HG02588 (cell line): ENCODE results near the gene LIMS2.

Source experiments
- ATAC-seq: cut with Tn5 transposase; IDR thresholded peaks from one replicate; pipeline ENCODE4 v1.9.1; 2021; ENCODE audit warnings: mild to moderate bottlenecking, moderate library complexity; ENCODE audit not compliant: unreplicated experiment

The LIMS2 gene

DNA sequence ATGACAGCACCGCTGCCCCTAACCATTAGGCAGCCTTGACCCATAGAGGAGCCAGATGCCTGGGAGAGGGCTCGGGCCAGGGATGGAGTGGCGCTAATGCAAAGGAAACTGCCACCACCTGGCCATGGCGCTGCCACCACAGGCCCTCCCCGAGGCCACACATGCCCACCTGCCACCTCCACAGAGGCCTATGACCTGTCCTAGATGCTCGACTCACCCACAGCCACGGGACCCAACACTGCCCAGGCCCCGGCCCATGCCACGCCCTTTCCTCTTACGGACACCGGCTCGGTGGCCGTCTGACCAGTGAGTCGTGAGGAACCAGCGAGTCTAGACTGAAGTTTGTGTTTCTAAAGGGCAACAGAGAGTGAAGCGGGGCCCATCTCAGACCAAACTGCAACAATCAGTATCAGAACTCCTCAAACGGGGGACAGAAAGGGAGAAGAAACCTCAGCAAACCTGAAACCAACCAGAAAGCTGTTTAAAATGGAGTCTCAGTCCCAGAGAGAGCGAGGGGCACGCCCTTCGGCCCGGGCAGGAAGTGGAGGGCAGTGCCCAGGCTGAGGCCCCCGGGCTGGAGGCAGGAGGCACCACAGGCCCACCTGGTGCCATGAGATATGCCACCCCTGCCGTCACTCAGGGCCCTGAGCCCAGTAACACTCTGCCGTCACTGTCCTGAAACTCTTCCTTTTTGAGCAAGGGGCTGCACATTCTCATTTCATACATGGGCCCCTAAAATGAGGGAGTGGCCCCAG, 28.7 kb downstream of the LIMS2 start:
- no peak for ATAC-seq

- no peak for ATAC-seq
Observed at GRCh38 chr2:127645395-127646291, 29.7 kb downstream of the LIMS2 start, which contains the start of gene GPR17. GPR17 (plus strand) TSS chr2:127646153; CDS start chr2:127650736, 4,583 bp downstream.

- no peak for ATAC-seq
Observed at GRCh38 chr2:127645026-127645394, 30.3 kb downstream of the LIMS2 start.

DNA sequence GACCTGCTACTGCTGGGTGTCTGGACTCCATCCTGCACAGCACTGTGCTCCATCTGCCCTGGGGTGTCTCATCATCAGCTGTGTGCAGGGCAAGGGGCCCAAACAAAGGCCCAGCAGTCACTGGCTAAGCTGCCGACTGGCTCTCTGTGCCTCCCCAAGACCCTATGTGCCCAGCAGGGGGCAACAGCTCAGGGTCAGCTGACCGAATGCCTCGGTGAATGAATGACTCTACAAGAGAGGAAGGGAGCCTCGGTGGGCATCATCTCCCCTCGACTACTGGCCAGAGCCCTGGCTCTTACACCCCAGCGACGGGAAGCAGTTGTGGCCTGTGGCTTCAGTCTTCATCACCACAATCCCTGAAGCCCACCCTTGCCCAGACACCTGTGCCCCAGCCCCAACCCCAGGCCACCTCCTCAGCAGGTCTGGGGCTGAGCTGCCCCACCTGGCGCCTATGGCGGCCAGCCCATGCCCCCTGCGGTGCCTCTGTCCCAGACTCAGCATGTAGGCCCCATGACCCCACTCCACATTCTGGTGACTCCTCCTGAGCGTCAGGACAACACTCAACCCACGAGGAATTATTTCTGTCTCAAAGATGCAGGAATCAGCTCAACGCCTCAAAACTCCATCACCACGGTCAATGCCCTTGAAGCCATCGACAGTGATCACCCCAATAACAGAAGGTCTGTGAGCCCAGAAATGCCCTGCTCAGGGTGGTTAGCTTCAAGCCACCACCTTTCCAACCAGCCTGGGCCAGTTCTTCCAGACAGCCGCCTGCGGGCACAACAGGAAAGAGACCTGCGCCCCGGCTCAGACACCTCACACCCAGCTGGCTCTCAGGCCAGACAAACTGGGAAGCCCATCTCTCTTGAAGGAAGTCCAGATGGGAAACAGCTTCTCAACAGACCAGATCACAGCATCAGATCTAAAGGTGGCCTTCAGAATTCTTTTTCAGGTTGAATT, 31.0 kb downstream of the LIMS2 start:
- no peak for ATAC-seq

DNA sequence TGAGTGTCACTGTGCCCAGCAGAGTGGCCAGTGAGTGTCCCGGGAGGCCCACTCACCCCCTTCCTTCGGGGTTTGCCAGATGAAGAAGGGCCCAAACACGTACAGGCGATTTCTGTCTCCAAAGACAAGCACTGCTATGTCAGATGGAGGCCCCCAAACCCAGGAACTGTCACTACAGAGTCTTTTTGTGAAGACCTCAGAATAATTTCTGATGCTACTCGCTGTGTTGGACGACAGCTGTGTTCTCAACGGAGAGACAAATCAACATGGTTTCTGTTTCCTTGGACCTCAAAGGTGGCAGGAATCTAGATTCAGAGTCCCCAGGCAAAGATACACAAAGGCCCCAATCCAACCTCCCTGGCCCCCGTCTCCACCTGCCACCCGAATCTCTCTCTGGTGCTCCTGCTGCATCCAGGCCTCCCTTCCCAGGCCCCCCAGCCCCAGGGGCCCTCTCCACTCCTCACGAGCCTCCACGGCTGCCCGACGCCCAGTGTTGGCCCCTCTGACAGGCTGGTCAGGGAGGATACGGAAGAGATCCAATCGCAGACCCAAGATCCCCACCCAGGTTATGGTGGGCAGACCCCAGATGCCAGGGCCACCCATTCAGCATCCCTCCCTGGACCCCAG, 31.8 kb downstream of the LIMS2 start:
- ATAC-seq: no peak

GRCh38 chr2:127642706-127643438, 32.5 kb downstream of the LIMS2 start:
- no peak for ATAC-seq

DNA sequence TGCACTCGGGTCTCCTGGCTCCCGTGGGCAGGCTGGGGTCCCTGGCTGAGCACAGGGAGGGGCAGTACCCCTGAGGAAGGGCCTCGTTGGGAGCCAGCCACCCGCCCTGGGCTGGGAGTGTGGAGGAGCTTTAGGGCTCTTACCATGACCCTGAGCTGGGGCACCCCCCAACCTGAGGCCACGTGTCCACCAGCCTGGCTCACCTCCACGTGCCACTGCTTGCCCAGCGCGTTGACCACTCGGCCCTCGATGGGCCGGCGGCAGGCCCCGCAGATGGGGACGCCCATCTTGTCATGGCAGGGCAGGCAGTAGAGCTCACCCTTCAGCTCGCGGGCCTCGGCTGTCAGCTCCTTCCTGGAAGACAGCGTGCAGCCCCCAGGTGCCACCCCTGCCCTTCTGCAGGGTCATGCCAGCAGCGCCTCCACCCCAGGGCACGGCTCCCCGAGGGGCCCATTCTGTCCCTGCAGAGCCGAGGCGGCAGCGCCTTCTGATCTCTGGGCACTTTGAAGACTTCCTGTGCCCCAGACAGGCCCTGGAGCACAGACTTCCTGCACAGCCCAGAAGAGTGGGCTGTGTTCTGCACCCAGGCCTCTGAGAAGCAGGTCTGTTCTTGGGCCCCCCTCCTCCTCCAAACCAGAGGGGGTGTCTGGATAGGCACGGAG, 33.4 kb downstream of the LIMS2 start:
- ATAC-seq: no peak

GRCh38 chr2:127641133-127641532, 34.2 kb downstream of the LIMS2 start:
- no peak for ATAC-seq

GRCh38 chr2:127640082-127641072, 35.0 kb downstream of the LIMS2 start:
- no peak for ATAC-seq

DNA sequence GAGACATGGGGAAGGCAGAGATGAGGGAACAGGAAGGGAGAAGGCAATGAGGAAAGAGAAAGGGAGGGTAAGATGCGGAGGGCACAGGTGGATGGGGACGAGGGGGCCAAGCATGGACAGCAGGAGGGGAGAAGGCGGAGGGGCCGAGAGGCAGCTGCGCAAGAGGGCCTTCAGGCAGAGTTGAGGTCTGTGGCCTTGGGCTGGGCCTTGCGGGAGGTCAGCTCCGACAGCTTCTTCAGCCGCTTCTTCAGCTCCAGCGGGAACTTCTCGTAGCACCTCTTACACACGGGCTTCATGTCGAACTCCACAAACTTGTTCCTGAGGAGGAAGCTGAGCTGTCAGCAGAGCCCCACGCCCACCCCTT, 36.2 kb downstream of the LIMS2 start:
- no peak for ATAC-seq

- no peak for ATAC-seq
Observed at GRCh38 chr2:127638361-127639110, 36.8 kb downstream of the LIMS2 start.

DNA sequence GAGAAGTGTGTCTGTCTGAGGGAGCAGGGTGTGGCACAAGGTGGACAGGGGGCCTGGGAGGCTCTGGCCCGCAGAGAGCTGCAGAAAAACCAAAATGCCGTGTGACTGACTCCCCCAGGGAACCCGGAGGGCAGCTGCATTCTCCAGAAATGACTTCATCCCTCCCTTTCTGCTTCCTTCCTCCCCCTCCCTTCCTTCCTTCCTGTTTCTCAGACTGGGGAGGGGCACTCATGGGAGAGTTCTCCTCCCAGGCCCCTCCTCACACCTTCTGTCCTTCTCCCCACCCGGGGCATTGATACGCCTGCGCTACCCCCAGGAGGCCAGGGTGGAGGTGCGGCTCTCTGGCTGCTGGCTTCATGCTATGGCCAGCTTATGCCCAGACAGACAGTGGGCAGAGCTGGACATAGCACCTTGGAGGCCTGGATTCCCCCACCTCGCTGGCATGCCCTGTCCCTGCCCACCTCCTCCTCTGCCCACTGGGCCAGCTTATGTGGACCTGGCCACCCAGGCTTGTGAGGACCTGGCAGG, 37.5 kb downstream of the LIMS2 start:
- no peak for ATAC-seq

DNA sequence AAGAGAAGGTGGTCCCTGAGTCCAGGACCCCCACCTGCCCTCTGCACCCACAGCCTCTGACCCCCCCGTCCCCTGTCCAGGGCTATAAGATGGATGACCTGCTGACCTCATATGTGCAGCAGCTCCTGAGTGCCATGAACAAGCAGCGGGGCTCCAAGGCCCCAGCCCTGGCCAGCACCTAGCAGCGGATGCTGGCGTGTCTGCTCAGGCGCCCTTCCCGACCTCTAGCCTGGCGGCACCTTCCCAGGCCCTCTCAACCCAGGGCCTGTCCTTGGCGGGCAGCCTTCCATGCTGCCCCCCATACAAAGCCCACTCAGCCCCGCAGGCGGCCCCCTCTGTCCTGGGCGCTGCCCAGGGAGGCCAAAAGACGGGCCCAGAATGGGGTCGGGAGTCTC, 38.1 kb downstream of the LIMS2 start:
- no peak for ATAC-seq

DNA sequence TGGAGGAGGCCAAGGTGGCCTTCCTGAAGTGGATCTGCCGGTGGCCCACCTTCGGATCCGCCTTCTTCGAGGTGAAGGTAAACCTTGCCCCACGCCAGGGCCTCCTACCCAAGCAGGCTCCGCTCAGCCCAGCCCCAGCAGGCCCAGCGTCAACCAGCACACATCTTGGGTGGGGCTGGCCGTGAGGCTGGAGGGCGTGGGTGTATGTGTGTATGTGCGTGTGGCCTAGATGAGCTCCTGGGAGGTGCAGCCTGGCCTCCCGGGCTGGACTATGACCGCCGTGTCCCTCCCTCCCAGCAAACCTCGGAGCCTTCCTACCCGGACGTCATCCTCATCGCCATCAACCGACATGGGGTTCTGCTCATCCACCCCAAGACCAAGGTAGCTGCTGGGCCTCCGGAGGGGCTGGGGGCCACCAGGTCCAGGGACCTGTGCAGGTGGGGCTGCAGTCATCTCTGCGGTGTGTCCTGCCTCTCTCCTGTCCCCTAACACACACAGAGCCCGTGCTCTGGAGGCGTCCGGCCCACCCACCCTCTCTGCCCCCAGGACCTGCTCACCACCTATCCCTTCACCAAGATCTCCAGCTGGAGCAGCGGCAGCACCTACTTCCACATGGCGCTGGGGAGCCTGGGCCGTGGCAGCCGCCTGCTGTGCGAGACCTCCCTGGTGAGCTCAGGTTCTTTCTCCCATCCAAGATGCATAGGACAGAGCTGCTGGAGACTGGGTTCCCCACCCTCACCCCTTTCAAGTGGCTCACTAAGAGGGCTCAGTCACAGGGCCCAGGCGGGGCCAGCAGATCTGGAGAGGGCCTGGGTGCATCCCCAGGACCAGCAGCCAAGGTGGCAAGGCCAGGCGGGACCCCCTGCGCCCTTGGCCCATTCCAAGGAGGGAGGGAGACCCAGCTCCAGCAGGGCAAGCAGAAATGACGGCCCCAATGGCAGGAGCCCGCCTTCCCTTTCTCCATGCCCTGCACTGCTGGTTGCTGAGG, 38.8 kb downstream of the LIMS2 start:
- ATAC-seq: no peak

- ATAC-seq: no peak
Observed at GRCh38 chr2:127635380-127636237, 39.7 kb downstream of the LIMS2 start.
